A549 (cell line): Measurements from ENCODE around the gene POLDIP2. TPM values are rescaled to one million over a fixed set of nuclear protein-coding genes. Genes with fewer than 3 reads are reported as not detected.

Experiments
- ATAC-seq, 2 experiments: fragments of 200-7000 bp in 1 of 2; fragments of >200 bp in 1 of 2; cut with Nextera tagmentation in 1 of 2; cut with Tn5 transposase in 1 of 2; 3 replicates each; pipeline versions ENCODE4 v1.8.0 to v1.9.1; 2018 to 2020; ENCODE audit warnings: mild to moderate bottlenecking in 1 of 2, moderate library complexity in 1 of 2
- CTCF ChIA-PET: fragments of 300-600 bp; sonication (Branson Sonifier 250); formaldehyde crosslinking; extraction: SDS; loops from one replicate; lab custom pipeline; 2021; ENCODE audit warnings: antibody characterized with exemption, inconsistent platforms; lab: Yijun Ruan, JAX
- POLR2A ChIA-PET: fragments of 350-600 bp; formaldehyde crosslinking; extraction: SDS; loops from one replicate; lab custom pipeline; 2021; ENCODE audit warnings: antibody characterized with exemption, inconsistent platforms; lab: Yijun Ruan, JAX
- DNase-seq, 2 experiments: peaks; one replicate each; pipeline versions ENCODE4 v3.0.0 to v3.0.0-alpha.2; 2011 to 2016; ENCODE audit warnings: low read depth in 1 of 2, low spot score in 1 of 2
- FAIRE-seq: peaks from 2 replicates; lab custom pipeline; 2011; peaks lifted over from hg19 to GRCh38; lab: Jason Lieb, UNC
- H3K27ac ChIP-seq, 2 experiments: fragments of >200 bp; sonication (Bioruptor Twin); formaldehyde crosslinking; 3 replicates each; pipeline ENCODE4 v1.5.1; 2016 to 2017
- H3K4me1 ChIP-seq: fragments of >200 bp; sonication (Bioruptor Twin); formaldehyde crosslinking; 3 replicates; pipeline ENCODE4 v1.6.1; 2016
- H3K4me2 ChIP-seq: fragments of >200 bp; sonication (Bioruptor Twin); formaldehyde crosslinking; 3 replicates; pipeline ENCODE4 v1.6.1; 2016
- H3K4me3 ChIP-seq: fragments of >200 bp; sonication (Bioruptor Twin); formaldehyde crosslinking; 3 replicates; pipeline ENCODE4 v1.5.1; 2016
- H3K9me3 ChIP-seq: fragments of >200 bp; sonication (Bioruptor Twin); formaldehyde crosslinking; 3 replicates; pipeline ENCODE4 v1.6.1; 2016
- CBX2 ChIP-seq: fragments of 200-600 bp; sonication (generic); IDR thresholded peaks from 2 replicates; pipeline ENCODE4 v1.6.1; 2016; ENCODE audit warnings: low read depth, mild to moderate bottlenecking, borderline replicate concordance
- CEBPB ChIP-seq, 2 experiments: fragments of >200 bp in 1 of 2; sonication (Bioruptor Twin) in 1 of 2; formaldehyde crosslinking in 1 of 2; IDR thresholded peaks; 2 replicates each; pipeline ENCODE4 v1.6.1; 2012 to 2016
- CHD2 ChIP-seq: fragments of 150-350 bp; IDR thresholded peaks from 2 replicates; pipeline ENCODE4 v1.6.1; 2014; ENCODE audit warnings: low read length; ENCODE audit not compliant: partially characterized antibody
- CTCF ChIP-seq: fragments of >200 bp; sonication (Bioruptor Twin); formaldehyde crosslinking; IDR thresholded peaks from 3 replicates; pipeline ENCODE4 v1.5.1; 2016
- FOSB ChIP-seq: fragments of 250-450 bp; sonication (Bioruptor Pico); IDR thresholded peaks from 2 replicates; pipeline ENCODE4 v1.5.0; 2020; ENCODE audit warnings: mild to moderate bottlenecking, moderate library complexity
- HEYL ChIP-seq: fragments of 250-450 bp; sonication (Bioruptor Pico); IDR thresholded peaks from 2 replicates; pipeline ENCODE4 v1.8.0; 2021; ENCODE audit warnings: mild to moderate bottlenecking, moderate library complexity
- HOXB13 ChIP-seq: fragments of 250-450 bp; sonication (Bioruptor Pico); IDR thresholded peaks from 2 replicates; pipeline ENCODE4 v1.5.0; 2020; ENCODE audit warnings: low read depth, mild to moderate bottlenecking, moderate library complexity
- HOXB5 ChIP-seq: fragments of 250-450 bp; sonication (Bioruptor Pico); IDR thresholded peaks from 2 replicates; pipeline ENCODE4 v1.5.0; 2020; ENCODE audit warnings: mild to moderate bottlenecking, moderate library complexity
- JUN ChIP-seq, 2 experiments: fragments of >200 bp; sonication (Bioruptor Twin); formaldehyde crosslinking; IDR thresholded peaks; 2 replicates in 1 of 2; 3 replicates in 1 of 2; pipeline ENCODE4 v1.6.1; 2016 to 2017
- MAX ChIP-seq: IDR thresholded peaks from 2 replicates; pipeline ENCODE4 v1.6.1; 2012
- MAZ ChIP-seq: fragments of 150-350 bp; IDR thresholded peaks from 2 replicates; pipeline ENCODE4 v1.6.1; 2014; ENCODE audit warnings: antibody characterized with exemption, low read depth, low read length, borderline replicate concordance
- POLR2AphosphoS2 ChIP-seq: conservative IDR thresholded peaks from 2 replicates; pipeline ENCODE4 v1.6.1; 2012; ENCODE audit warnings: low read length, improper control_type of control experiment, inconsistent platforms
- RAD21 ChIP-seq, 2 experiments: fragments of >200 bp in 1 of 2; sonication (Bioruptor Twin) in 1 of 2; formaldehyde crosslinking in 1 of 2; IDR thresholded peaks in 1 of 2; conservative IDR thresholded peaks in 1 of 2; 2 replicates in 1 of 2; 3 replicates in 1 of 2; pipeline ENCODE4 v1.6.1; 2012 to 2018; ENCODE audit warnings: inconsistent platforms in 1 of 2
- RCOR1 ChIP-seq: fragments of 150-350 bp; IDR thresholded peaks from 2 replicates; pipeline ENCODE4 v1.6.1; 2014; ENCODE audit warnings: antibody characterized with exemption, low read length, low read depth
- RFX5 ChIP-seq: fragments of 450-650 bp; IDR thresholded peaks from 2 replicates; pipeline ENCODE4 v1.7.1; 2014; ENCODE audit warnings: antibody characterized with exemption, mild to moderate bottlenecking, moderate library complexity
- ZC3H11A ChIP-seq: fragments of 450-650 bp; IDR thresholded peaks from 2 replicates; pipeline ENCODE4 v1.6.1; 2014; ENCODE audit warnings: antibody characterized with exemption, mild to moderate bottlenecking
- ZNF302 ChIP-seq: fragments of 250-450 bp; sonication (Bioruptor Pico); IDR thresholded peaks from 2 replicates; pipeline ENCODE4 v1.9.0; 2021; ENCODE audit warnings: inconsistent platforms, mild to moderate bottlenecking, moderate library complexity
- WGBS: methylation state at CpG from one replicate; pipeline ENCODE4 v1.1.6; 2017; ENCODE audit errors: missing lambda C conversion rate; 5-methylcytosine and 5-hydroxymethylcytosine counted together
- polyA plus RNA-seq, 4 experiments: library from polyadenylated mRNA; depleted of rRNA in 3 of 4; stranded (reverse); fragments of >200 nt; fragmentation: RNase III in 1 of 4; extraction: RNeasy Plus Mini Kit Qiagen cat#74134 plus additional on column Dnase treatment in 1 of 4; gene quantifications; 2 replicates in 3 of 4; 3 replicates in 1 of 4; pipeline ENCODE4 v1.2.3, GENCODE V29; 2011 to 2017
- TF ChIP-seq, protein P1 (sequence below): fragments of >200 bp; sonication (Bioruptor Twin); formaldehyde crosslinking; IDR thresholded peaks from 2 replicates; pipeline ENCODE4 v1.6.1; 2016
- TF ChIP-seq, protein P2 (sequence below): fragments of >200 bp; sonication (Bioruptor Twin); formaldehyde crosslinking; IDR thresholded peaks from 3 replicates; pipeline ENCODE4 v1.6.1; 2016

The POLDIP2 gene
- polyA plus RNA-seq, 2 of the 4 experiments (the other 2 are of a cell fraction), result 127 to 132 TPM

GRCh38 chr17:28298449-28298848, 58.9 kb downstream of the POLDIP2 start:
- H3K9me3 ChIP-seq, result no peaks in the 10 kb centered on the region
- H3K27ac ChIP-seq, result no peak overlapping the region
- 73% methylated on average over 3 of the region's 3 CpGs for WGBS
- TF ChIP-seq ZNF302 (CRISPR knock-in tag), result no peak
- TF ChIP-seq HOXB13, result no peak
- no peak for TF ChIP-seq CBX2
- TF ChIP-seq CTCF, result no peak
- TF ChIP-seq POLR2AphosphoS2, result no peak
- no peak for TF ChIP-seq RCOR1
- TF ChIP-seq CEBPB (IDR thresholded peaks at IDR 0.05), result no peak
- TF ChIP-seq HEYL (CRISPR knock-in tag), result no peak
- no peak for TF ChIP-seq RAD21 (conservative IDR thresholded peaks at IDR 0.05 in 1 of 2, IDR thresholded peaks at IDR 0.05 in 1 of 2)
- TF ChIP-seq FOSB (CRISPR knock-in tag), result no peak
- TF ChIP-seq, protein P1, sequence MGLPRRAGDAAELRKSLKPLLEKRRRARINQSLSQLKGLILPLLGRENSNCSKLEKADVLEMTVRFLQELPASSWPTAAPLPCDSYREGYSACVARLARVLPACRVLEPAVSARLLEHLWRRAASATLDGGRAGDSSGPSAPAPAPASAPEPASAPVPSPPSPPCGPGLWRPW, result no peak
- TF ChIP-seq MAX, result no peak
- TF ChIP-seq, protein P2, sequence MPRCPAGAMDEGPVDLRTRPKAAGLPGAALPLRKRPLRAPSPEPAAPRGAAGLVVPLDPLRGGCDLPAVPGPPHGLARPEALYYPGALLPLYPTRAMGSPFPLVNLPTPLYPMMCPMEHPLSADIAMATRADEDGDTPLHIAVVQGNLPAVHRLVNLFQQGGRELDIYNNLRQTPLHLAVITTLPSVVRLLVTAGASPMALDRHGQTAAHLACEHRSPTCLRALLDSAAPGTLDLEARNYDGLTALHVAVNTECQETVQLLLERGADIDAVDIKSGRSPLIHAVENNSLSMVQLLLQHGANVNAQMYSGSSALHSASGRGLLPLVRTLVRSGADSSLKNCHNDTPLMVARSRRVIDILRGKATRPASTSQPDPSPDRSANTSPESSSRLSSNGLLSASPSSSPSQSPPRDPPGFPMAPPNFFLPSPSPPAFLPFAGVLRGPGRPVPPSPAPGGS, result no peak
- no peak for TF ChIP-seq HOXB5
- no peak for TF ChIP-seq ZC3H11A
- TF ChIP-seq RFX5, result no peak
- TF ChIP-seq MAZ, result no peak
- TF ChIP-seq CHD2, result no peak
- no peak for TF ChIP-seq JUN (IDR thresholded peaks at IDR 0.05)
- TF ChIP-seq, all 56 proteins: peak for 0
- DNase-seq (no peak), FAIRE-seq (no peak), ATAC-seq (no peak)
- POLR2A ChIA-PET, result no interaction called here
- H3K4me2 ChIP-seq, result no peak overlapping the region
- no peaks in the 10 kb centered on the region for H3K4me1 ChIP-seq
- CTCF ChIA-PET, result interaction anchor here (0.6 to 1.8 kb wide), 8 partner anchors 12 to 131 kb away, joined by 3 to 5 read pairs (median 3); partner anchors contain the start of gene TNFAIP1
- H3K4me3 ChIP-seq, result no peak overlapping the region

Other genes with a start within 250 kb of the POLDIP2 start
- gene TMEM97, start 38.3 kb downstream of the POLDIP2 start, polyA plus RNA-seq (2011; rRNA removed), result 90.9 and 98.7 TPM in 2 replicates
- 65.0 to 75.6 TPM (median 70.2 TPM) in 3 replicates for gene TMEM97, start 38.3 kb downstream of the POLDIP2 start, polyA plus RNA-seq (2017; fragmentation: RNase III; extraction: RNeasy Plus Mini Kit Qiagen cat#74134 plus additional on column Dnase treatment)
- gene IFT20, start 22.1 kb downstream of the POLDIP2 start, polyA plus RNA-seq (2011; rRNA removed), result 58.7 and 72.1 TPM in 2 replicates
- 53.8 to 57.4 TPM (median 56.8 TPM) in 3 replicates for gene IFT20, start 22.1 kb downstream of the POLDIP2 start, polyA plus RNA-seq (2017; fragmentation: RNase III; extraction: RNeasy Plus Mini Kit Qiagen cat#74134 plus additional on column Dnase treatment)
- 66.2 and 68.3 TPM in 2 replicates for gene TNFAIP1, start 21.8 kb downstream of the POLDIP2 start, polyA plus RNA-seq (2011; rRNA removed)
- 37.4 to 38.8 TPM (median 37.4 TPM) in 3 replicates for gene TNFAIP1, start 21.8 kb downstream of the POLDIP2 start, polyA plus RNA-seq (2017; fragmentation: RNase III; extraction: RNeasy Plus Mini Kit Qiagen cat#74134 plus additional on column Dnase treatment)
- not detected in 2 replicates for gene SEBOX, start 7.7 kb upstream of the POLDIP2 start, polyA plus RNA-seq (2011; rRNA removed)
- gene SEBOX, start 7.7 kb upstream of the POLDIP2 start, polyA plus RNA-seq (2017; fragmentation: RNase III; extraction: RNeasy Plus Mini Kit Qiagen cat#74134 plus additional on column Dnase treatment), result not detected in 3 replicates
- gene VTN, start 12.8 kb upstream of the POLDIP2 start, polyA plus RNA-seq (2011; rRNA removed), result 10.2 and 14.2 TPM in 2 replicates
- 24.5 to 31.1 TPM (median 25.5 TPM) in 3 replicates for gene VTN, start 12.8 kb upstream of the POLDIP2 start, polyA plus RNA-seq (2017; fragmentation: RNase III; extraction: RNeasy Plus Mini Kit Qiagen cat#74134 plus additional on column Dnase treatment)
- gene SARM1, start 14.2 kb upstream of the POLDIP2 start, polyA plus RNA-seq (2011; rRNA removed), result 4.0 and 4.8 TPM in 2 replicates
- gene SARM1, start 14.2 kb upstream of the POLDIP2 start, polyA plus RNA-seq (2017; fragmentation: RNase III; extraction: RNeasy Plus Mini Kit Qiagen cat#74134 plus additional on column Dnase treatment), result 6.1 to 7.5 TPM (median 6.9 TPM) in 3 replicates
- 12.8 and 21.4 TPM in 2 replicates for gene SLC46A1, start 48.7 kb upstream of the POLDIP2 start, polyA plus RNA-seq (2011; rRNA removed)
- gene SLC46A1, start 48.7 kb upstream of the POLDIP2 start, polyA plus RNA-seq (2017; fragmentation: RNase III; extraction: RNeasy Plus Mini Kit Qiagen cat#74134 plus additional on column Dnase treatment), result 21.5 to 23.8 TPM (median 23.7 TPM) in 3 replicates
- 0.06 and 0.16 TPM in 2 replicates for gene SLC13A2, start 116.1 kb upstream of the POLDIP2 start, polyA plus RNA-seq (2011; rRNA removed)
- not detected in 3 replicates for gene SLC13A2, start 116.1 kb upstream of the POLDIP2 start, polyA plus RNA-seq (2017; fragmentation: RNase III; extraction: RNeasy Plus Mini Kit Qiagen cat#74134 plus additional on column Dnase treatment)
- not detected in 2 replicates for gene FOXN1, start 148.8 kb upstream of the POLDIP2 start, polyA plus RNA-seq (2011; rRNA removed)
- gene FOXN1, start 148.8 kb upstream of the POLDIP2 start, polyA plus RNA-seq (2017; fragmentation: RNase III; extraction: RNeasy Plus Mini Kit Qiagen cat#74134 plus additional on column Dnase treatment), result not detected in 3 replicates
- 50.5 and 53.5 TPM in 2 replicates for gene UNC119, start 195.1 kb upstream of the POLDIP2 start, polyA plus RNA-seq (2011; rRNA removed)
- gene UNC119, start 195.1 kb upstream of the POLDIP2 start, polyA plus RNA-seq (2017; fragmentation: RNase III; extraction: RNeasy Plus Mini Kit Qiagen cat#74134 plus additional on column Dnase treatment), result 22.8 to 27.8 TPM (median 26.0 TPM) in 3 replicates
- gene PIGS, start 214.0 kb upstream of the POLDIP2 start, polyA plus RNA-seq (2011; rRNA removed), result 50.0 and 53.2 TPM in 2 replicates
- 46.6 to 53.3 TPM (median 53.2 TPM) in 3 replicates for gene PIGS, start 214.0 kb upstream of the POLDIP2 start, polyA plus RNA-seq (2017; fragmentation: RNase III; extraction: RNeasy Plus Mini Kit Qiagen cat#74134 plus additional on column Dnase treatment)
- gene ALDOC, start 219.4 kb upstream of the POLDIP2 start, polyA plus RNA-seq (2011; rRNA removed), result 6.3 and 10.1 TPM in 2 replicates
- gene ALDOC, start 219.4 kb upstream of the POLDIP2 start, polyA plus RNA-seq (2017; fragmentation: RNase III; extraction: RNeasy Plus Mini Kit Qiagen cat#74134 plus additional on column Dnase treatment), result 1.7 to 1.9 TPM (median 1.9 TPM) in 3 replicates
- 111 and 123 TPM in 2 replicates for gene SPAG5, start 241.5 kb upstream of the POLDIP2 start, polyA plus RNA-seq (2011; rRNA removed)
- 106 to 111 TPM (median 107 TPM) in 3 replicates for gene SPAG5, start 241.5 kb upstream of the POLDIP2 start, polyA plus RNA-seq (2017; fragmentation: RNase III; extraction: RNeasy Plus Mini Kit Qiagen cat#74134 plus additional on column Dnase treatment)